ENCODE data around the gene FABP3. TPM values are rescaled to one million over a fixed set of nuclear protein-coding genes. Genes with fewer than 3 reads are reported as not detected.

Gene FABP3
- total and polyA plus RNA-seq, 2 of the 13 experiments (the other 11 are each of a cell fraction or from before 2014, with no cell fraction given), result 0.21 to 0.24 TPM

DNA sequence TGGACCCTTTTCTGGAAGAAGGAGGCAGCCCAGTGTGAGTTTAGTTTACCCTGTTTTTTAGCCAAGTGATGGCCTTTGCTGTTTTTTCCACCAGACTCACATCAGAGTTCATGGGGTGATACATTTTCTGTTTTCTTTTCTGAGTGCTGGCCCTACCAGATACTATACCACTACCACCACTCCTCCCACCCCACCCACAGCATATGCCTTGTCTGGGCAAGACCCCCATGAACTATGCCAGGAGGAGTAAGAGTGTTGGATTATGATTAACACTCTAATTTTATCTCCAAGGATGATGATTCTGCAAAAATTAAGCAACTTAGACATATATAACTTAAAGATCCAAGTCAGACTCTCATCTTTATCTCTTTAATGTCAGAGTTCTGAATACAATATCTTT is 26.1 kb downstream of the FABP3 start:
- ATAC-seq, result no peak
- ChIA-PET CTCF (ENCODE audit: low intra/inter-chr PET ratio, low total read pairs) (no interaction called here), POLR2A (no interaction called here)
- Histone ChIP-seq H3K4me2 (ENCODE audit: low read depth, low read length) (no peak overlapping the region), H3K36me3 (replicated peaks in 1 of 2; ENCODE audit: control insufficient read depth in 1 of 2, insufficient read depth in 2 of 2, low read length in 2 of 2) (peaks cover 6 to 47% of the 10 kb centered on the region in 2 experiments; a peak in 4 of 5 replicates), H3K9me3 (ENCODE audit: low read length) (no peaks in the 10 kb centered on the region), H3K79me2 (ENCODE audit: insufficient read depth, low read length) (no peaks in the 10 kb centered on the region), H3K4me3 (replicated peaks in 1 of 3; ENCODE audit: insufficient read depth in 1 of 3, low read depth in 2 of 3, low read length in 3 of 3) (no peak overlapping the region), H2AFZ (ENCODE audit: low read length) (no peak overlapping the region), H4K20me1 (ENCODE audit: insufficient read depth, low read length) (no peaks in the 10 kb centered on the region), H3K27me3 (ENCODE audit: control insufficient read depth in 1 of 2, insufficient read depth in 2 of 2, low read length in 2 of 2) (no peaks in the 10 kb centered on the region), H3K4me1 (ENCODE audit: insufficient read depth, low read length) (no peaks in the 10 kb centered on the region), H3K9ac (ENCODE audit: insufficient read depth, low read depth, low read length) (no peak overlapping the region), H3K27ac (ENCODE audit: extremely low read length, insufficient read depth, low read length) (no peak overlapping the region)
- DNase-seq (ENCODE audit: low spot score), result no peak
- in situ Hi-C loops (cut with HindIII; ENCODE audit: extremely low pct_ligation_motif_present, low pct_unique_long_range_greater_than_20kb), result no loop called here
- TF ChIP-seq MAFF (IDR thresholded peaks at IDR 0.05; ENCODE audit: low read depth, low read length), result peak; percentile 31; the same call in 1 of the 2 replicates
- TF ChIP-seq, protein P1, sequence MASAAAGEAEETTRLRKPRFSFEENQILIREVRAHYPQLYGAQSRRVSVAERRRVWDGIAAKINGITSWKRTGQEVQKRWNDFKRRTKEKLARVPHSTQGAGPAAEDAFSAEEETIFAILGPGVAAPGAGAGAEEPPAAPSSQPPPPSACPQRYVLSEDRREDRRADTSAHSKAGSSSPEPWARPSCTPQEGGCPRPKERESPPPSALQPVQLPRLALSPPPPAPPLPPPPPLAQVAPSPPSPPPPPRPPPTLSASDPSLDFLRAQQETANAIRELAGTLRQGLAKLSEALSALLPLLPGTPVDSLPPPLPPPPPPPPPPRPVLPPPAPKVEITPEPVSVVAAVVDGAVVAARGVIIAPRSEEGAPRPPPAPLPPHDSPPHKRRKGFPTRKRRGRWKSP (CRISPR knock-in tag; IDR thresholded peaks at IDR 0.05), result no peak
- peak in 1 of 2 experiments; percentile 51; a peak in 2 of 4 replicates for TF ChIP-seq MAFK (conservative IDR thresholded peaks at IDR 0.05 in 1 of 2, IDR thresholded peaks at IDR 0.05 in 1 of 2; ENCODE audit: low read length in 2 of 2)
- no peak for TF ChIP-seq ZNF382 (CRISPR knock-in tag; IDR thresholded peaks at IDR 0.05; ENCODE audit: borderline replicate concordance)
- no peak for FAIRE-seq
- BruUV-seq (replicated peaks), result no TSS peak
- intact Hi-C loops (cut with micrococcal nuclease; ENCODE audit: unreplicated experiment), result no loop called here

DNA sequence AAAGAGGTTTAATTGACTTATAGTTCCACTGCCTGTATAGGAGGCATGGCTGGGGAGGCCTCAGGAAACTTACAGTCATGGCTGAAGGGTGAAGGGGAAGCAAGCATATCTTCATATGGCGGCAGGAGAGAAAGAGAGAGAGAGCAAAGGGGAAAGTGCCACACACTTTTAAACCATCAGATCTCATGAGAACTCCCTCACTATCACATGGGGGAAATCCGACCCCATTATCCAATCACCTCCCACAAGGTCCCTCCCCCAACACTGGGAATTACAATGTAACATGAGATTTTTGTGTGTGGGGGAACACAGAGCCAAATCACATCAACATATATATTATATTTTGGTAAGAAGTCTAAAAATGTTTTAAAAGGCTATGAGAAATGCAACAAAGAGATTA is 27.2 kb downstream of the FABP3 start:
- peaks cover 1 to 47% of the 10 kb centered on the region in 2 experiments; a peak in 3 of 5 replicates for H3K36me3 ChIP-seq (replicated peaks in 1 of 2; ENCODE audit: control insufficient read depth in 1 of 2, insufficient read depth in 2 of 2, low read length in 2 of 2)
- BruUV-seq (replicated peaks), result no TSS peak
- POLR2A ChIA-PET, result no interaction called here
- TF ChIP-seq HES4 (CRISPR knock-in tag; IDR thresholded peaks at IDR 0.05; ENCODE audit: borderline replicate concordance) (no peak), EEA1 (CRISPR knock-in tag; IDR thresholded peaks at IDR 0.05; ENCODE audit: borderline replicate concordance) (no peak), ZNF160 (CRISPR knock-in tag; IDR thresholded peaks at IDR 0.05) (no peak), SALL1 (CRISPR knock-in tag; IDR thresholded peaks at IDR 0.05) (no peak), ZNF496 (CRISPR knock-in tag; IDR thresholded peaks at IDR 0.05; ENCODE audit: insufficient replicate concordance) (no peak), ZNF20 (CRISPR knock-in tag; IDR thresholded peaks at IDR 0.05) (no peak), ZFP41 (CRISPR knock-in tag; IDR thresholded peaks at IDR 0.05; ENCODE audit: borderline replicate concordance) (no peak), MEIS1 (CRISPR knock-in tag; IDR thresholded peaks at IDR 0.05; ENCODE audit: borderline replicate concordance) (no peak), ZNF143 (CRISPR knock-in tag; IDR thresholded peaks at IDR 0.05) (no peak), RELA (CRISPR knock-in tag; IDR thresholded peaks at IDR 0.05) (no peak), ZNF292 (CRISPR knock-in tag; IDR thresholded peaks at IDR 0.05; ENCODE audit: borderline replicate concordance, low read depth) (no peak), THYN1 (CRISPR knock-in tag; IDR thresholded peaks at IDR 0.05; ENCODE audit: borderline replicate concordance, low read depth) (no peak), NKX3-1 (CRISPR knock-in tag; IDR thresholded peaks at IDR 0.05) (no peak), DNMT1 (CRISPR knock-in tag; IDR thresholded peaks at IDR 0.05) (no peak)
- TF ChIP-seq, protein P2, sequence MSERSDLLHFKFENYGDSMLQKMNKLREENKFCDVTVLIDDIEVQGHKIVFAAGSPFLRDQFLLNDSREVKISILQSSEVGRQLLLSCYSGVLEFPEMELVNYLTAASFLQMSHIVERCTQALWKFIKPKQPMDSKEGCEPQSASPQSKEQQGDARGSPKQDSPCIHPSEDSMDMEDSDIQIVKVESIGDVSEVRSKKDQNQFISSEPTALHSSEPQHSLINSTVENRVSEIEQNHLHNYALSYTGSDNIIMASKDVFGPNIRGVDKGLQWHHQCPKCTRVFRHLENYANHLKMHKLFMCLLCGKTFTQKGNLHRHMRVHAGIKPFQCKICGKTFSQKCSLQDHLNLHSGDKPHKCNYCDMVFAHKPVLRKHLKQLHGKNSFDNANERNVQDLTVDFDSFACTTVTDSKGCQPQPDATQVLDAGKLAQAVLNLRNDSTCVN (CRISPR knock-in tag; IDR thresholded peaks at IDR 0.05; ENCODE audit: borderline replicate concordance), result no peak

More for the DNA sequence above, 27.2 kb downstream of the FABP3 start:
- ATAC-seq, result no peak
- Histone ChIP-seq H3K27me3 (ENCODE audit: control insufficient read depth in 1 of 2, insufficient read depth in 2 of 2, low read length in 2 of 2) (no peaks in the 10 kb centered on the region), H3K79me2 (ENCODE audit: insufficient read depth, low read length) (no peaks in the 10 kb centered on the region), H3K9ac (ENCODE audit: insufficient read depth, low read depth, low read length) (no peak overlapping the region), H4K20me1 (ENCODE audit: insufficient read depth, low read length) (no peaks in the 10 kb centered on the region), H3K9me3 (ENCODE audit: low read length) (no peaks in the 10 kb centered on the region), H2AFZ (ENCODE audit: low read length) (no peak overlapping the region), H3K4me2 (ENCODE audit: low read depth, low read length) (no peak overlapping the region), H3K4me3 (replicated peaks in 1 of 3; ENCODE audit: insufficient read depth in 1 of 3, low read depth in 2 of 3, low read length in 3 of 3) (no peak overlapping the region), H3K4me1 (ENCODE audit: insufficient read depth, low read length) (no peaks in the 10 kb centered on the region), H3K27ac (ENCODE audit: extremely low read length, insufficient read depth, low read length) (no peak overlapping the region)
- intact Hi-C loops (cut with micrococcal nuclease; ENCODE audit: unreplicated experiment), result no loop called here
- CTCF ChIA-PET (ENCODE audit: low intra/inter-chr PET ratio, low total read pairs), result no interaction called here
- in situ Hi-C loops (cut with HindIII; ENCODE audit: extremely low pct_ligation_motif_present, low pct_unique_long_range_greater_than_20kb), result no loop called here
- DNase-seq (ENCODE audit: low spot score), result no peak
- WGBS (ENCODE audit: low lambda C conversion rate), result 97% methylated on average over 2 of the region's 2 CpGs
- FAIRE-seq, result no peak
